ENCODE measurements around the gene KLK11.

Gene KLK11

GRCh38 chr19:51065221-51065960 lies 39.0 kb upstream of the KLK11 start:
- H3K4me3 ChIP-seq (ENCODE audit: low read depth, low read length), result no peak overlapping the region
- no peak for DNase-seq (ENCODE audit: low read depth, low spot score)
- POLR2A ChIA-PET, result no interaction called here
- CTCF ChIA-PET, result no interaction called here
- TF ChIP-seq CTCF (IDR thresholded peaks at IDR 0.05; ENCODE audit: insufficient read depth, low read length, missing control alignments), result no peak

DNA sequence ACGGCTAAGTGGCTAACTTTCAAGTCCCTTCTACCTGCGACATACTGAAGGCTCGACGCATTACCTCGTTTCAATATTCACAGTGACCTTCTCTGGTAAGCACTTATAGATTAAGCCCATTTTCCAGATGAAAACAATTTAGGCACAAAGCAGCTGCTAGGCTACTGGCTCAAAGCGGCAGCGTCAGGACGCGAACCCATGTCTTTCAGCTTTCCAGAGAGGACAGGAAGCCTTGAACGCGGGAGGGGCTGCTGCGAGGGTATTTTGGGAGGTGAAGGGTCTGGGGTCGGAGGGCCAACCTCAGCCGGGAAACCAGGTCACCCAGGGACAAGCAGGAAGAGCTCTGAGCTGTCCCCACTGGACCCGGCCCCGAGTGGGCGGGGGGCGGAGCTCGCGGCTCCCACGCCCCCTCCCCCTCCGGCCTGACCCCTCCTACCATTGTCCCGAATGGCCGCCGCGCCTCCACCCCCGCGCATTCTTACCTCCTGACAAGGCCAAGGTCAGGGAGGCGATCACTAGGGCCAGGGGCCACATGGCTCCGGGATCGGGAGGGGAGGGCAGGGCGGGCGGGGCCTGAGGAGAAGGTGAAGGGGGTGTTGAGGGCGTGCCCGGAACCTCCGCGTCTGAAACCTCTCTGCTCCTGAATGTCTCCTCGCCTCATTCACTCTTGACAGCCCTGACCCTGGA lies 38.3 kb upstream of the KLK11 start, which contains the start of gene KLK13:
TSS of gene KLK13 (minus strand) at position 559 of the 687 bp plus-strand sequence. CDS start at position 534, 25 bp downstream.
- H3K4me3 ChIP-seq (ENCODE audit: low read depth, low read length), result no peak within 1 kb of the TSS
- CTCF ChIA-PET, result no interaction called here
- no peak for DNase-seq (ENCODE audit: low read depth, low spot score)
- TF ChIP-seq CTCF (IDR thresholded peaks at IDR 0.05; ENCODE audit: insufficient read depth, low read length, missing control alignments), result no peak
- POLR2A ChIA-PET, result no interaction called here

DNA sequence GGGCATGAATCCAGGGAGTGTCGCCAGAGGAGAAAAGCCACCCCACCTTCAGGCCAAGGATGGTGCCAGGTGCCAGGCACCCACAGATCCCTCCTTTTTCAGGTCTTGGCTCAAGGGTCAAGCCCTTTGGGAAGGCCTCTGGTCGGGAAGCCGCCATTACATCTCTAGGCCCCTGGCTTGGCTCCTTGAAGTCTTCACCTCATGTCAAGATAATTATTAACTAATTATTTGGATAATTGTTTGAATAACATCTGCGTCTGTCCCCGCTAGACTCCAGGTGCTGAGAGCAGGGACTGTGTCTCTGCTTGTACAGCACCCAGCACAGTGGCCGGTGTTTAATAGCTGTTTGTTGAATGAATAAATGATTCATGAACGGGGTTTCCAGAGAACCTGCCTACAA lies 37.2 kb upstream of the KLK11 start:
- no peak for DNase-seq (ENCODE audit: low read depth, low spot score)
- POLR2A ChIA-PET, result no interaction called here

DNA sequence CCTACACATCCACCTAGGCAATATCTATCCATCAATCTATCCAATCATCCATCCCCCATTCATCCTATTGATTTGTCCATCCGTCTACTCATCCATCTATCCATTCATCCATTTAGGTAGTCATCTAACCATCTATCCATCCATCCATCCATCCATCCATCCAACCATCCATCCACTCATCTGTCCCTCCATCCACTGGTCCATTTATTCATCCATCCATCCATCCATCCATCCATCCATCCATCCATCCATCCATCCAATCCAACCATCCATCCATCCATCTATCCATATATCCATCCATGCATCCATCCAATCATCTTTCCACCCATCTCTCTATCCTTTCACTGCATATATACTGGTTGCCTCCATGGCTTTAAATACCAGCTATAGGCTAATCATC lies 34.6 kb upstream of the KLK11 start:
- ChIA-PET CTCF (no interaction called here), POLR2A (no interaction called here)
- TF ChIP-seq CTCF (IDR thresholded peaks at IDR 0.05; ENCODE audit: insufficient read depth, low read length, missing control alignments), result no peak
- DNase-seq (ENCODE audit: low read depth, low spot score), result no peak
- H3K4me3 ChIP-seq (ENCODE audit: low read depth, low read length), result no peak overlapping the region

More for the DNA sequence above, 37.2 kb upstream of the KLK11 start:
- TF ChIP-seq CTCF (IDR thresholded peaks at IDR 0.05; ENCODE audit: insufficient read depth, low read length, missing control alignments), result no peak
- CTCF ChIA-PET, result no interaction called here
- H3K4me3 ChIP-seq (ENCODE audit: low read depth, low read length), result no peak overlapping the region

GRCh38 chr19:51060336-51060735 lies 33.9 kb upstream of the KLK11 start:
- CTCF ChIA-PET, result no interaction called here
- POLR2A ChIA-PET, result no interaction called here
- no peak for DNase-seq (ENCODE audit: low read depth, low spot score)

More at GRCh38 chr19:51060336-51060735, 33.9 kb upstream of the KLK11 start:
- no peak overlapping the region for H3K4me3 ChIP-seq (ENCODE audit: low read depth, low read length)
- TF ChIP-seq CTCF (IDR thresholded peaks at IDR 0.05; ENCODE audit: insufficient read depth, low read length, missing control alignments), result no peak
